ENCODE data around the gene SH3BP5L. TPM values are rescaled to one million over a fixed set of nuclear protein-coding genes. Genes with fewer than 3 reads are reported as not detected.

SH3BP5L gene
- total and polyA plus RNA-seq, 2 experiments from 2014 or later: 2.8 to 26.1 TPM

DNA sequence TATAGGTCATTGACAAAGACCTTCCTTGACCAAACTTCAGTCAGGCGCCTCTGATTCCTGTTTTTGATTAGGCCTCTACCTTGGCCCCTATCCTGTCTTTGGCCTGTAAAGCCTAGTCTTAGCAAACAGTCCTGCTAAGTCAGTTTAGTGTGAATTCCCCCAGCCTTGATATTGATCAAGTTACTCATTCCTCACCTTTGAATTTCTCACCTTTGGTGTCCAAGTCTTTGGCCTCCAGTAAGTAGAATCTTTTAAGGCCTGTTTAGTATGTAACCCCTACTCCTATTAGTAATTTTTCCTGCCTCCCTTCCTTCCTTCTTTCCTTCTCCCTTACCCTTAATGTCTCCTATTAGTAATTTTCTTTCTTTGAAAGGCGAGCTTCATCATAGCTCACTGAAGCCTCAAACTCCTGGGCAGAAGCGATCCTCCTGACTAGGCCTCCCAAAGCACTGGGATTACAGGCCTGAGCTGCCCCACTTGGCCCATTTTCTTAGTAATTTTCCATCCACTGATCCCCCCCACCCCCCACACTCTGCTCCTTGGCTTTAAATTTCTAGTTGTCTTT is 46.2 kb upstream of the SH3BP5L start:
- Histone ChIP-seq H3K27ac (ENCODE audit: low read depth) (0 out of 2 replicates have a peak overlapping the region, but pooled peaks have one; percentile 88), H3K27me3 (ENCODE audit: insufficient read depth) (no peaks in the 10 kb centered on the region), H3K36me3 (ENCODE audit: insufficient read depth) (no peaks in the 10 kb centered on the region), H3K4me2 (peak overlapping the region; percentile 83), H3K4me1 (ENCODE audit: insufficient read depth) (peaks cover 6% of the 10 kb centered on the region), H3K9me2 (ENCODE audit: insufficient read depth) (no peaks in the 10 kb centered on the region), H3K4me3 (peak overlapping the region; percentile 92), H4K20me1 (replicated peaks; ENCODE audit: insufficient read depth) (no peaks in the 10 kb centered on the region), H2AFZ (peak overlapping the region; percentile 98), H3F3A (replicated peaks; ENCODE audit: low read depth) (peaks cover 9% of the 10 kb centered on the region), H3K79me2 (replicated peaks; ENCODE audit: insufficient read depth) (no peaks in the 10 kb centered on the region)
- peak overlapping the region; percentile 98 for H3K4me3 Mint-ChIP-seq
- peak; percentile 21 for DNase-seq (ENCODE audit: low spot score)
- peaks cover 4% of the 10 kb centered on the region; the same call in 1 of the 3 replicates for H3K36me3 Mint-ChIP-seq (ENCODE audit: low read depth)
- no peak overlapping the region for H3K27ac Mint-ChIP-seq
- TF ChIP-seq NANOG (IDR thresholded peaks at IDR 0.05; ENCODE audit: borderline replicate concordance): no peak
- TF ChIP-seq CREB1 (CRISPR knock-in tag; IDR thresholded peaks at IDR 0.05; ENCODE audit: low read depth): no peak
- TF ChIP-seq EZH2 (IDR thresholded peaks at IDR 0.05; ENCODE audit: low read depth, unreplicated experiment): no peak
- TF ChIP-seq, protein P1, sequence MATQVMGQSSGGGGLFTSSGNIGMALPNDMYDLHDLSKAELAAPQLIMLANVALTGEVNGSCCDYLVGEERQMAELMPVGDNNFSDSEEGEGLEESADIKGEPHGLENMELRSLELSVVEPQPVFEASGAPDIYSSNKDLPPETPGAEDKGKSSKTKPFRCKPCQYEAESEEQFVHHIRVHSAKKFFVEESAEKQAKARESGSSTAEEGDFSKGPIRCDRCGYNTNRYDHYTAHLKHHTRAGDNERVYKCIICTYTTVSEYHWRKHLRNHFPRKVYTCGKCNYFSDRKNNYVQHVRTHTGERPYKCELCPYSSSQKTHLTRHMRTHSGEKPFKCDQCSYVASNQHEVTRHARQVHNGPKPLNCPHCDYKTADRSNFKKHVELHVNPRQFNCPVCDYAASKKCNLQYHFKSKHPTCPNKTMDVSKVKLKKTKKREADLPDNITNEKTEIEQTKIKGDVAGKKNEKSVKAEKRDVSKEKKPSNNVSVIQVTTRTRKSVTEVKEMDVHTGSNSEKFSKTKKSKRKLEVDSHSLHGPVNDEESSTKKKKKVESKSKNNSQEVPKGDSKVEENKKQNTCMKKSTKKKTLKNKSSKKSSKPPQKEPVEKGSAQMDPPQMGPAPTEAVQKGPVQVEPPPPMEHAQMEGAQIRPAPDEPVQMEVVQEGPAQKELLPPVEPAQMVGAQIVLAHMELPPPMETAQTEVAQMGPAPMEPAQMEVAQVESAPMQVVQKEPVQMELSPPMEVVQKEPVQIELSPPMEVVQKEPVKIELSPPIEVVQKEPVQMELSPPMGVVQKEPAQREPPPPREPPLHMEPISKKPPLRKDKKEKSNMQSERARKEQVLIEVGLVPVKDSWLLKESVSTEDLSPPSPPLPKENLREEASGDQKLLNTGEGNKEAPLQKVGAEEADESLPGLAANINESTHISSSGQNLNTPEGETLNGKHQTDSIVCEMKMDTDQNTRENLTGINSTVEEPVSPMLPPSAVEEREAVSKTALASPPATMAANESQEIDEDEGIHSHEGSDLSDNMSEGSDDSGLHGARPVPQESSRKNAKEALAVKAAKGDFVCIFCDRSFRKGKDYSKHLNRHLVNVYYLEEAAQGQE (IDR thresholded peaks at IDR 0.05; ENCODE audit: unreplicated experiment): no peak
- TF ChIP-seq, protein P2, sequence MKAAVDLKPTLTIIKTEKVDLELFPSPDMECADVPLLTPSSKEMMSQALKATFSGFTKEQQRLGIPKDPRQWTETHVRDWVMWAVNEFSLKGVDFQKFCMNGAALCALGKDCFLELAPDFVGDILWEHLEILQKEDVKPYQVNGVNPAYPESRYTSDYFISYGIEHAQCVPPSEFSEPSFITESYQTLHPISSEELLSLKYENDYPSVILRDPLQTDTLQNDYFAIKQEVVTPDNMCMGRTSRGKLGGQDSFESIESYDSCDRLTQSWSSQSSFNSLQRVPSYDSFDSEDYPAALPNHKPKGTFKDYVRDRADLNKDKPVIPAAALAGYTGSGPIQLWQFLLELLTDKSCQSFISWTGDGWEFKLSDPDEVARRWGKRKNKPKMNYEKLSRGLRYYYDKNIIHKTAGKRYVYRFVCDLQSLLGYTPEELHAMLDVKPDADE (IDR thresholded peaks at IDR 0.05): no peak
- TF ChIP-seq ZNF331 (CRISPR knock-in tag; IDR thresholded peaks at IDR 0.05; ENCODE audit: low read depth): no peak
- TF ChIP-seq, protein P3, sequence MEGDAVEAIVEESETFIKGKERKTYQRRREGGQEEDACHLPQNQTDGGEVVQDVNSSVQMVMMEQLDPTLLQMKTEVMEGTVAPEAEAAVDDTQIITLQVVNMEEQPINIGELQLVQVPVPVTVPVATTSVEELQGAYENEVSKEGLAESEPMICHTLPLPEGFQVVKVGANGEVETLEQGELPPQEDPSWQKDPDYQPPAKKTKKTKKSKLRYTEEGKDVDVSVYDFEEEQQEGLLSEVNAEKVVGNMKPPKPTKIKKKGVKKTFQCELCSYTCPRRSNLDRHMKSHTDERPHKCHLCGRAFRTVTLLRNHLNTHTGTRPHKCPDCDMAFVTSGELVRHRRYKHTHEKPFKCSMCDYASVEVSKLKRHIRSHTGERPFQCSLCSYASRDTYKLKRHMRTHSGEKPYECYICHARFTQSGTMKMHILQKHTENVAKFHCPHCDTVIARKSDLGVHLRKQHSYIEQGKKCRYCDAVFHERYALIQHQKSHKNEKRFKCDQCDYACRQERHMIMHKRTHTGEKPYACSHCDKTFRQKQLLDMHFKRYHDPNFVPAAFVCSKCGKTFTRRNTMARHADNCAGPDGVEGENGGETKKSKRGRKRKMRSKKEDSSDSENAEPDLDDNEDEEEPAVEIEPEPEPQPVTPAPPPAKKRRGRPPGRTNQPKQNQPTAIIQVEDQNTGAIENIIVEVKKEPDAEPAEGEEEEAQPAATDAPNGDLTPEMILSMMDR (conservative IDR thresholded peaks at IDR 0.05; ENCODE audit: low read depth in 2 of 2): no peak
- no peak for TF ChIP-seq POLR2AphosphoS5 (IDR thresholded peaks at IDR 0.05; ENCODE audit: low read depth)
- peaks cover 13% of the 10 kb centered on the region for H3K9me3 Mint-ChIP-seq
- peaks cover 17% of the 10 kb centered on the region for H3K27me3 Mint-ChIP-seq (ENCODE audit: insufficient read depth, low read depth, poor library complexity)
- no peak for ATAC-seq
- peaks cover 3% of the 10 kb centered on the region for H3K4me1 Mint-ChIP-seq

Measured in GM23338 (cell line).